Lung microvascular endothelial cell (primary cell): ENCODE measurements around the gene DOCK2. TPM values are rescaled to one million over a fixed set of nuclear protein-coding genes. Genes with fewer than 3 reads are reported as not detected.
"Not testable (repeated sequence)": the region's sequence is repeated elsewhere in the genome, so short reads cannot be mapped to it uniquely, and the experiment has no call there.

ENCODE experiments used
- DNase-seq, 2 donors: peaks; one replicate each; pipeline versions ENCODE4 v3.0.0 to v3.0.0-alpha.2; 2010; ENCODE audit warnings: low read depth in 2 of 2
- total RNA-seq: library from RNA; depleted of rRNA; stranded (reverse); fragments of >200 nt; gene quantifications from 2 replicates; pipeline ENCODE4 v1.2.1, GENCODE V29; 2014

The DOCK2 gene
- total RNA-seq, 1 donor from 2014 or later = 0.20 TPM

DNA sequence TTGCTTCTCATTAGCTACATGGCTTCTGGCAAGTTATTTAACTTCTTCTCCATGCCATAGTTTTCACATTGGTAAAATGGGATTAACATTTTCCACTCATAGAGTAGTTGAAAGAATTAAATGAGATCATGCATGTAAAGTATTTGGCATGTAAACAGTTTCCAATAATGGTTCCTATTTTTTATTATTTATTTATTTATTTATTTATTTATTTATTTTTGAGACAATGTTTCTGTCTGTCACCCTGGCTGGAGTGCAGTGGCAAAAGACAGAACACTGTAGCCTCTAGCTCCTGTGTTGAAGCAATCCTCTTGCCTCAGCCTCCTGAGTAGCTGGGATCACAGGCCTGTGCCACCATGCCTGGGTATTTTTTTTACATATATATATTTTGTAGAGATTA lies 117.7 kb downstream of the DOCK2 start:
- DNase-seq = no peak

DNA sequence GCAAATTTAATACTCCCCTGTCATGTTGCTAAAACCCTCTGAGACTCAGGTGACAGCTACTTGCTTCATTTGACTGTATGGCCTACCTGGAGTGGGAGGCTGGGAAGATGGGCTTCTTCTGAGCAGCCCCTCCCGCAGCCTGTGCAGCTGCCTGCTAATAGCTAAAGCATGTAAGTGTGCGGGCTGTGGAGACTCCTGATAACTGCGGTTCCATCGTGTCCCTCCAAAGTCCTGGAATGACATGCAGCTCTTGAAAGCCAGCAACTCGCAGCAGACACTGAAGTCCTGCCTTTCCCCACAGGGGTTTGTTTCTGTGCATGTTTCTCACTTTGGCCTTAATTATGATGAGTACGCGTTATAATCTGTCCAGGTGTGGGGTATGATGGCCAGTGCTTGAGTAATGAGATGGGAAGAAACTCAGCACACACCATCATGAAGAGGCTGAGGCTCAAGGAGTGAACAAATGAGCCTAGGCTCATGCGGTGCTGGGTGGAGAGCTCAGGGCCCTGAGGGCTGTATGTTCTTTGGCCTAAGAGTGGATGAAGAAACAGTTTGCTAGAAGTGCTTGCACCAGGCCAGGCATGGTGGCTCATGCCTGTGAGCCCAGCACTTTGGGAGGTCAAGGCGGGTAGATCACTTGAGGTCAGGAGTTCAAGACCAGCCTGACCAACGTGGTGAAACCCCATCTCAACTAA lies 119.1 kb downstream of the DOCK2 start:
- no peak for DNase-seq

DNA sequence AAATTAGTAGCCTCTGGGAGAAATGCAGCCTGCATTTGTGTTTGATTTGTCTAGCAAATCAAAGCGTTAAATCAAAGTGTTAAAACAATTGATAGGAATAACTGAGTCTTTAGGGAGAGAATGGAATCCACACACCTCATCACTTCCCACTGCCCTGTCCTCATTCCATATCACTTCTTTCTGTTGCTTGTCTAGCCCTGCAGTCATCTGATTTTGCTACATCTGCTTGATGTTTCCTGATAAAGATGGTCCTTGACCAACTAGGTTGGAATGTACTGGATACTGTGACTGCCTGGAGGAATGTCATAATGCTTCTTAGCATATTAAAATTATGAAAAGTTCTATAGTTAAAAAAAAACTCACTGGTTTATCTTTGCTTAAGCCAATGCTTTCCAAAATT lies 119.9 kb downstream of the DOCK2 start:
- DNase-seq = no peak

DNA sequence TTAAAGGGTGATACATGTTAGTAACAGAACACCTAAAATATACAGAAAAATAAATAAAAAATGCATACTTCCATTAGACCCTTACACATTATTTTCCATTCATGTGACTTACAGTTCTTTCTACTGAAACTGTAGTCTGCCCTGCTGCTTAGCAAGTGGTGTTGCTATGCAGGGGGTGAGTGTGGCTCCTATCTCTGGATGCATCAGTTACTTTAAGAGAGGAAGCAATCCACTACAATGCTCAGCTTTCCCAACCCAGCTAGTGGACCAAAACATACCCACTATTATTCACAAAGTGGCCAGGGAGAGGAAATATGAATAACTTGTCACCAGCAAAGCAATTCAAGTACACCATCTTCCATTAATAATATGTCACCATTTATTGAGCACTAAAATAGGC lies 121.8 kb downstream of the DOCK2 start:
- no peak for DNase-seq

DNA sequence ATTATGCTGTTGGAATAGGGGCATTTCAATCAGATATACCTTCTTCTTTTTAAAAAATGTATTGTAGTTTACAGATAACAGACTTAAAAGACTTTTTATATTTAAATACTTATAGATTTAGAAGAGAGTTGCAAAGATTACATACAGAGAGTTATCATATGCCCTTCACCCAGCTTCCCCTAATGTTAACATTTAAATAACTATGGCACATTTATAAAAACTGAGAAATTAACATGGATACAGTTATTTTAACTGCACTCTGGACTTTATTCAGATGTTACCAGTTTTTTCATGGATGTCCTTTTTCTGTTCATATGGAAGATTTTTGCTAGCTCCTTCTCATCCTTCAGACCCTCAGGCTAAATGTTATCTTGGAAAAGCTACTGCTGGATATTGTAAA lies 123.2 kb downstream of the DOCK2 start:
- no peak for DNase-seq

DNA sequence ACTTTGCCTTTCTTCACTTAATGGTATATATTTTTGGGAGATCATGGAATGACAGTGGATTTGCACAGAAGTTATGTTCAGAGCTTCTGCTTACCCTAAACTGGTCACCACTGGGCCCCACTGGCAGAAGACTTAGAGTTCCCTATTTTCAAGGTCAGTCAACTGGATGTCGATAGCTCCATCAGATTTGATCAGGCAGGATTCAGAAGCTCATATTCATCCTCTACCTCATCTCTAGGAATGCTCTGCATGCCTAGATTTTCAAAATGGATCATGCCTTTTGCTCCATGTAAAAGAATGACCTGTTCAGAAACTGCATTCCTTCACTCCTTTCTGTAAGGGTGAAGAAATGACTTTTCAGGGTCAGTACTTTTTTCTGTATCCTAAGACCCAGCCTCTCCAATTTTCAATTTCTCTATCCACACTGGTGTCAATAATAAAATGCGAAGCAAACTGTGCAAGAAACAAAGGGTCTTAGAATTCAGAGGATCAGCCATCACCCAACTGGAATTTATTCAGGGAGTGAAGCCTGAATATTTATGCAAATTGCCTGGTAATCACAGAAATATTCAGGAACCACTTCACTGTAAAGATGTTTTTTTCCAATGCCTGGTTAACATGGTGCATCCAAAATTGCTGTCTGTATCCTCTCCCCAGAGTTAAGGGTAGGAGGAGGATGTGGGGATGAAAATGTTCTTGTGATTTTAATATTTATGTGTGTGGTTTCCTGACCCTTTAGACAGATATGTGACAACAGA lies 125.4 kb downstream of the DOCK2 start:
- DNase-seq = no peak

DNA sequence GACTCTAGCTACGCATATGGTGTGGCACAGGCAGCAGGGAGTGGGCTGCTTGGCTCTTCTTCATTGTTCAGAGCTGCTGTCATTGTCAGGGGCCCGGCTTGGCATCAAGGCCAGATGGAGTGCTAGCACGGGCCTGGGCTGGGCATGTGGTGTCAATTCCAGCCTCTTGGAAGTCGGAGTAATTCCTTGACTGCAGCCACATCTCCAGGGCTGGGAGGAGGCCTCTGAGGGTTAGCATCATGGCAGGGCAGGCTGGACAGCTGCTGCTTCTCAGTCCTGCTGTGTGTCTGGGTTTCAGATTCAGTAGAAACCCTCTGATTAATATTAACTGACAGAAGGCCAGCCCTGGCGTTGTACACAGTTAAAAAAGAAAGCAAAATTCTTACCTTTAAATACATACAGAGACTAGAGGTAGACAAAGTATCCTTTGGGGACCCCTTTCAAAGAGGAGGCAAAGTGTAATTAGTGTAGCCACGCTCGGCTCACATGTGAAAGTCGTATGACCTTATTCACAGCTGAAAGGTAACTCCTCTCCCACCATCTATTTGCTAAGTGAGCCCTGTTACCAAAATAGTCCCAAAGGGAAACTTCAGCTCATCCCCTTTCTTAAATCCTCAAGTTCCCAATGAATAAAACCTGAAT lies 126.4 kb downstream of the DOCK2 start:
- no peak for DNase-seq

DNA sequence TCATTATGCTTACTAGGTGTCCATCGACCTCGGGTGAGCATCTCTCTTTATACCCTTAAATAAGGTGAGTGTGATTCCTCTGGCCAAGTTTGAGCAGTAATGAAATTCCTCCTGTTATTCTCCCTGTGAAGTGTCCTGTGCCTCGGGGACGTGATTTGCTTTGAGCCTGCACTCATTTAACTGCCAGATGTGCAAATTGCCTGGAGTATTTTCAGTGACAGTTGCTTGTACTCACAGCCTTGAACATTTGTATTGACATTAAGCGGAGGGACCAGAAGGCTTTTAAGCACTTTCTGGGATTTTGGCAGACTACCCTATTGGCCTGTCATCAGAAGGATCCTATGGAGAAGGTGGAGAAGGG lies 126.9 kb downstream of the DOCK2 start:
- DNase-seq = no peak

DNA sequence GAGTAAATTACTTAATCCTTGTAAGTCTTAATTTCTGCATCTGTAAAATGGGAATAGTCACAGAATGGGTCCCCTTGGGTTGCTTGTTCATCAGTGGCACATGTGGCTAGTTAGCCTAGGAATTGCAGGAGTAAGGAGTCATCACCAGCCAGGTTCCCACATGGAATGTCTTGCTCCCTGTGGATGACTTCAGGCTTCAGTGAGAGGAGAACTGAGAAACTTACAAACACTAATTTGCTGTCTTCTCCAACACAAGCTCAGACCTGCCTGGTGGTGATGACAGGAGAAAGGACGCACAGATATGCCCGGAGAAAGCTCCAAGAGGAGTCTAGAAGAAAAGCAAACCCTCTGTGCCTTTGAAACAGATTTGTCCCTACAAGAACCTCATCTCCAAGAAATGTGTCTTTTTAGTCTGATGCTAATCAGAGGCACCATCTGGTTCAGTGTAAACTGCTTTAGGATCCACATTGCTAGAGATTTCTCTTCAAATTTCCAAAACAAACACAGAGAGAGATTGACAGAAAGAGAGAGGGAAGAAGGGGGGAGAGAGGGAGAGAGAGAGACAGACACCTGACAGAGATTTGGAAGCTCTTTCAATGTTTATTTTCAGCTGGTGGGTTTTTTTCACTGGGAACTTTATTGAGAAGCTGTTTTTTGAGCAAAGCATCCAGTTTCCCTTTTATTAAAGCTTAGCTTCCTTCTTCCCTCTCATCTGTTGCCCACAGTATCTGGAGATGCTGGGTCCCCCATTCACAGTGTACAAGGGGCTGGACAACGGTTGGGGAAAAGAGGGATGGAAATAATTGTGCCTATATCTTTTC lies 128.3 kb downstream of the DOCK2 start:
- no peak for DNase-seq

DNA sequence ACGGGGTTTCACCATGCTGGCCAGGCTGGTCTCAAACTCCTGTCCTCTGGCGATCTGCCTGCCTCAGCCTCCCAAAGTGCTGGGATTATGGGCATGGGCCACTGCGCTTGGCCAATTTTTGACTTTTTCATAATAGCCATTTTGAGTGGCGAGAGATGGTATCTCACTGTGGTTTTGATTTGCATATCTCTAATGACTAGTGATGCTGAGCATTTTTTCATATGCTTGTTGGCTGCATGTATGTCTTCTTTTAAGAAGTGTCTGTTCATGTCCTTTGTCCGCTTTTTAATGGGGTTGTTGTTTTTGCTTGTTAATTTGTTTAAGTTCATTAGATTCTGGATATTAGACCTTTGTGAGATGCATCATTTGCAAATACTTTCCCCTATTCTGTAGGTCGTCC lies 129.9 kb downstream of the DOCK2 start:
- DNase-seq = not testable (repeated sequence)

DNA sequence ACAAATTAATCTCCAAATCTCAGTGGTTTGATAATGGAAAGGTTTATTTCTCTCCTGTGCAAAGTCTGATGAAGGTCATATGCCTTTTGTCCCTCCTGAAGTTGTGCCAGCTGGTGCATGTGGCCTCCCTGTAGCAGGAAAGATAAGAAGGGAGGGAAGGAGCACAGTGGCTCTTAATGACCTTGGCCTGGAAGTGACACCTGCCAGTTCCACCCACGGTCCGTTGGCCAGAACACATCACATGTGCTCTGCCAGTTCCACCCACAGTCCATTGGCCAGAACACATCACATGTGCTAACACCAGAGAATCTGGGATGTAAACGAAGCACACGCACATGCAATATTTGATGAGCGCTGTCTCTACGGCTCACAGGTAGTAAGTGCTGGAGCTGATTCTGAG lies 130.9 kb downstream of the DOCK2 start:
- DNase-seq = no peak

DNA sequence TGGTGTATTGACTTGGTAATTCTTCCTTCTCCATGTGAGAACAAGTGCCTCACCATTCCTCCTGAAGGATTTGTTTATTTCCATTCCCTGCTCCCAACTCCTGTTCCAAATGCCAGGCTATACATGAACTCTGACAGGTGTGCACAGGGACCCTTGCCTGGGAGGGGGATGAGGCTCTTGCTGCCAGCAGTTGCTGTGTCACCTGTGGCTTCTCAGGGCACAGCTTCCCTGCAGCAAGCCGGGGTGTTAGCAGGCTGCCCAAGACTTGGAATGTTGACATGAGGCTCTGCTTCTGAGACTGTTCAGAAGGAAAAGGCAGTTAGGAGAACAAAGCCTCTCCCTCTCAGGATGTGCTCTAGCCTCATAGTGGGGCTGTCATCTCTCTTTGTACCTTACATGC lies 131.3 kb downstream of the DOCK2 start:
- no peak for DNase-seq

DNA sequence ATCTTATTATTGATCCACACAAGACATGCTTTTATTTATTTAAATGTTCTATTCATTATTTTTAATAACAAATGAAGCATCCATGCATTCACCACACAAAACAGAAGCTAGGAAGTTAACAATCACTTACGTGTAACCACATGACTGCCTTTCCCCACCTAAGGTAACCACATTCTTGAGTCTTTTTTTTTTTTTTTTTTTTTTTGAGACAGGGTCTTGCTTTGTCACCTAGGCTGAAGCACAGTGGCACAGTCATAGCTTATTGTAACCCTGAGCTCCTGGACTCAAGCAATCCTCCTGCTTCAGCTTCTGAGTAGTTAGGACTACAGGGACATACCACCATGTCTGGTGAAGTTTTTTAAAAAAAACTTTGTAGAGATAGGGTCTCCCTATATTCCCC lies 133.0 kb downstream of the DOCK2 start:
- DNase-seq = no peak

DNA sequence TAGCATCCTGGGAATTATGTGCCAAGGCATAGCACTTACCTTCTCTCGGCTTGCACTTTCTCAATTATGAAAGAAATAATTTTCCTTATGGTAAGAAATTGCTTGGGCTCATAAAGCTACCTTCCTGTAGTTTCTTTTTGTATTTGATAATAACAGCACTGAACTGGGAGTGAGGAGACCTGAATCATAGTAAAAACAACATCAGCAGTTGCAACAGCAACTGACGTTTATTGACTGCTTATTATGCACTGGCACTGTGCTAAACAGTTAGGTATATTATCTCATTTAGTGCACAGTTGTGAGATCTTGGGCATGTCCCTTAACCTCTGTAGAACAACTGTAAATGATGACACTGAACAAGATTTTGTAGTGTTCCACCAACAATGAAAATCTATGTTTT lies 135.2 kb downstream of the DOCK2 start:
- DNase-seq = no peak

DNA sequence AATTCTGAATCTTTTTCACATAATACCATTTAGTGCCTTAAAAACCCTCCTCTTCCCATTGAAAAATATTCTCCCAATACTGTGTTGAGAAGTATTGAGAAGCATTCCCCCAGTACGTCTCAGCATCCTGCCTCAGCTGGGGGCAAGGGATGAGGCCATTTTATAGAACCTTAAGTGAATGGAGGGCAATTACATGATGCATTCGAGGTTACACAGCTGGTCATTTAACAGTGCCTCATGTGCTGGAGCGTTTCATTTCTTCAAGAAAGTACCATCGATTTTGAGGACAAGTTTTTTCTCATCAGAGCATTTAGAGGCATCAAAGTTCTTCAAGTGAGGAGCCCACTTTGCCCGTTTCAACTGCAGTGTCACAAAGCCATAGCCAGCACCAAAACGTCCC lies 135.6 kb downstream of the DOCK2 start:
- DNase-seq = no peak

DNA sequence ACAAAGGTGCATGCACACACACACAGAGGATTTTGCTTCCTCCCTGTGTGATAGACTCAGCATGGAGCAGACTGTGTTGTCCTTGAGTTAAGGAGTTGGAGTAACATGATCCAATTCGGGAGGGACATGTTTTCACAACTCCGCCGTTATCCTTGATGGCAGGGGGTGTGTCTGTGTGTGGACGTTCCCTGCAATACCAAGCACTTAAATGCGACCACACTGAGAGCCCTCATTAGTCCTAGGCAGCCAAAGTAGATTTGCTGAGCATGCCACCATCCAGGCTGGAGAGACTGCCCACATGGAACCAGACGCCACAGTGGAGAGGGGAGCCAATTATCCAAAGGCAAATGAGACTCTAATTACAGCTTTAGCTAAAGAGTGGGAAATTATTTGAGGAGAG lies 140.1 kb downstream of the DOCK2 start:
- no peak for DNase-seq

DNA sequence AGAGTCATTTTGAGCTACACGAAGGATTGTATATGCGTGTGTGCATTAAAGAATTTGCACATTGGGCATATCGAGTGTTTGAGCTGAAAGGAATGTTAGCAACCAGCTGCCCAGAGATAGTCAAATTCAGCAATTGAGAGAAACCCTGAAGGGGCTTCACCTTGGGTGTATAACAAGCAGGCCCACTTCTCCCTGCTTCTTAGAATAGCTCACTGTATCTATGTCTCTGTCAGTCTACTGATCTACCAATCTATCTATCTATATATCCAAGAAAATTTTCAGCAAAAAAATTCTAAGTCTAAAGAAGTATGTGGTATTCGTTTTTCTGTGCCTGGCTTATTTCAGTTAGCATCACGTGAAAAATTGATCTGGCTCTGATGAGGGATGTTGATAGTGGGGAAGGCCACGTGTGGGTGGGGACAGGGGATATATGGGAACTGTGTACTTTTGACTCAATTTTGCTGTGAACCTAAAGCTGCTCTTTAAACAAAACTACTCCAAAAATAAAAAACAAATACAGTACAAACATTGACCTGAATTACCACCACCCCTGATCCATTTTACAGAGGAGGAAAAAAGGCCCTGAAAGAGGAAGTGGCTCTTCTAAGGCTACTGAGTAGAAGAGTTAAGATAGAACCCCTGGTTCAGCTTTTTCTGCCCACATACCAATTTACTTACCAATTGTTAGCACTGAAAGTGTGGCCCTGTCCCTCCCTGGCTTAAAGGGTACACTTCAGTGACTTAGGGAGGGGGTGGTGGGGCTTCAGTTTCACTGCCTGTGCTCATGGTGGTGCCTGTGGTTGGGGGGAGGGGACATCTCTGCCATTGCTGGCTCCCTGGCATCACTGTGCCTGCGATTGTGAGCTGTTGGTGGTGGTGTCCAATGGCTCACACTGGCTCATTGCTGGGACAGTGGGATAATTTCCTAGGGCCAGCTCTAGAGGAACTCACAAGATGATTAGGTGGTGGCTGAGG lies 141.8 kb downstream of the DOCK2 start:
- no peak for DNase-seq

DNA sequence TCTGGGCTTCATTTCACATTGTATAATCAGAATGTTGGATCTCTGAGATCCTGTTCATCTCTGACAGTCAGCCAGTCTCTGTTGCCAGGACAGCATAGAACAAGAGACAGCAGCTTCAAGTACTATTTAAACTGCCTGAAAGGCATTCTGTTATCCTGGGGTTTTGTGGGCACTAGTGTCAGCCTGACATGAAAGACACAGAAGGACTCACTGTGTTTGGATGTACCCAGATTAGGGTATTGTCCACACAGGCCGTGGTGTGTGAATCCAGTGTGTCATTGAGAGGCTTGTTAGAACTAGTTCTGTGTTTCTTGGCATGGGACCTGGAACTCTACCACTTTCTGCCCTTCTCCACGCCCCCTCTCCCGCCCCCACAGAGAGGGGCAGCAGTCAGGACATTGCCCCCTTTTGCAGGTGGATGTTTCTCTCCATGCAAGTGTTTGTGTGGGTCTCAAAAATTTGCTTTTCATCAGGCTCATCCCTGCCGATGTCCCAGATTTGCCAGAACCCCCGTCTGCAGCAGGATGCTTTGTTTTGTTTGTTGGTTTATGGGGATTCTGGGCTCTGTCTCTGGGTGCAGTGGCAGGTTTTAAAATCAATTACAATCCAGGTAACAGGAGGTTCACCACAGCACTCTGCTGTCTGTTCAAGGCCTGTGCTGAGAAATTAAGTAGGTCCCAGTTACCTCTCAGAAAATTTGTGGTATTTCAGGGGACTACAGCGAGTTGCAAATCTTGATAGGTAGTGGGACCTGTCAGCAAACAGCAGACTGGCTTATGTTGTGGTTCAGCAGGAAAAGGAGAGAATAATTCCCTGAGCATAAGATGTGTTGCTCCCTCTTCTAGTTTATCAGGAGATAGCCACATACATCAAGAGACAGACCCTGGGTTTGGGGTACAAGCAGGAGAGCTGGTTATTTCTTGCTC lies 144.6 kb downstream of the DOCK2 start:
- DNase-seq = no peak

DNA sequence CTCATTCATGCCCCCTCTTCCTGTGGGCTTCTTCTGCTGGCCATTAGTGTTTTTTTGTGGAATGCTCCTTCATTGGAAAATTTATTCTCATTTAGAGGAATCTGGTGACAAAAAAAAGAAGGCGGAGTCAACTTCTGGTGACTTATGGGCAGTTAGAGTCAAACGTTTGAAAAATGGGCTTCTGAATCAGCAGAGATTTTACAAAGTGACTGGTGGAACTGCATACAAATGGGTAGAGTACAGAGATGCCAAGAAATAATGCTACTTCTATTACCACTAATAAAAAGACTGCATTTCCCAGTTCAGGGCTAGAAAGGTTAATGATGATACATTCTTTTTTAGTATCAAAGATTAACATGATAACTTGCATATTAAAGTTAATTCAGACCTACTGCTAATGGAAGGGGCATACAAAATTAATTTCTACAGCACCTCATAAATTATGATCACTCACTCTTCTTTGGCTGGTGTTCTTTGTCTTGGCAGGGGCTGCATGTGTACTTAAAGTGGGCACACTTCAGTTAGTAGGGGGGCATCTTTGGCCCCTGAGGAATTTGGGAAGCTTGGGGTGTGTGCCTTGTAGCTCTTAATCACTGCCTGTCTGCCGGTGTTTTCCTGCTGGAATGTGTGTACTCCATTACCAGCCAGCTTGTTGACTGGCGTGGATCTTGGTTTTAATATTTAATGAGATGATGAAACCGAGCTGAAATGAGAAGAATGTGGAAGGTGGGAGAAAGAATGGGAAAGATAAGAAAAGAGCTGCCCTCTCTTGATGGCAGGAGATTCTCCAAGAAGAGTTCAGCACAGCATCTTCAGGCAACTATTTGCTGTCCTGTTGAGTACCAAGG lies 148.9 kb downstream of the DOCK2 start:
- no peak for DNase-seq
